DMS 273 (cell line): ENCODE data around the gene BCL2L2.
"Not testable (repeated sequence)": the region's sequence is repeated elsewhere in the genome, so short reads cannot be mapped to it uniquely, and the experiment has no call there.

Source experiments
- DNase-seq: peaks from one replicate; lab custom pipeline; 2025; ENCODE audit not compliant: unreplicated experiment; lab: John Stamatoyannopoulos, UW

The BCL2L2 gene, protein sequence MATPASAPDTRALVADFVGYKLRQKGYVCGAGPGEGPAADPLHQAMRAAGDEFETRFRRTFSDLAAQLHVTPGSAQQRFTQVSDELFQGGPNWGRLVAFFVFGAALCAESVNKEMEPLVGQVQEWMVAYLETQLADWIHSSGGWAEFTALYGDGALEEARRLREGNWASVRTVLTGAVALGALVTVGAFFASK

DNA sequence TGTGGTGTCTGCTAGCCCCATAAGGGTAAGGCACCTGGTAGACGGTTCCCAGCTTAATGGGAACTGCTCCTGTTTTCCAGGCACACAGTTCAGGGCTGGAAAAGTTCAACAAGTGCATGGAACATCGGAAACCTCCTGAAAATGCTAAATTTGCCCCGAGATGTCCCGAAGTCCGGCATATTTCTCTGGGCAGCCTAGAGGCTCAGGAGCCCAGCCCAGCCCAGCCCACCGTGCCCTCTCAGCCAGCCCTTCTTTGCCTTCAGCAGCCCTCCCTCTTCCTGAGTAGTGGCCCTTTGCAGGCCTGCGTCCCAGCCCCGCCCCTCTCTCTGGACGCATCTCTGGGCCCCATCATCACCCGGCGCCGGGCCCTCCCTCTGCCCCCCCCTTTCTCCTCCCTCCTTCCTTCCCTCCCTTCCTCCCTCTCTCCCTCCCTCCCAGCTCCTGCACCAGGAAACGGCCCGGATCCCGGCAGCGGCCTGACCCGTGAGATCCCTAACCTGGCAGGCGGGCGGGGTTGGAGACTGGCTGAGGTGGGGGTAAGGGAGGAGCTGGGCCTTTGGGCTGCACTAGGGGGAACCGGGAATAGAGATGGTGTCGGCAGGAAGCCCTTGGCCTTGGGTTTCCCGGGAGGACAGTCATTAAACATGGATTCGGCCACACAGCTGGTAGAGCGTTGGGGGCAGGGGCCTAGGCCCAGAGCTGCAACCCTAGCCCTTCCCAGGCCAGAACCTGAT, at the start of gene BCL2L2:
Gene BCL2L2, plus strand, starts transcription at position 422 of the 734 bp plus-strand sequence. CDS start 935 bp downstream, outside the sequence.
- DNase-seq, result peak; percentile 95

DNA sequence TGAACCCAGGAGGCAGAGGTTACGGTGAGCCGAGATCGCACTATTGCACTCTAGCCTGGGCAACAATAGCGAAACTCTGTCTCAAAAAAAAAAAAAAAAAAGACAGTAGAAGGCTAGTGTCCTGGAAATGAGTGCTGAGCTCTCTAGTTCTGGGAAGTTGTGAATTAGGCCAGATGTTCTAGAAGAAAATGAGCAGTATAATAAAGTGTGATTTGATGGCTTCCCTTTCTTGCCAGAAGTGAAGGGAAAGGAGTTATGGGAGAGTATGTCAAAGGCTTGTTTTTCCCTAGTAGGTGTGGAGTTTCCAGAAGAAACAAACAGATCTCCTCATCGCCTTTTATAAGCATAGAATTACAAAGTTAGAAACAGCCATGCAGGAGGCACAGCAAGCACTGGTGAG, 48.4 kb upstream of the BCL2L2 start:
- no peak for DNase-seq

DNA sequence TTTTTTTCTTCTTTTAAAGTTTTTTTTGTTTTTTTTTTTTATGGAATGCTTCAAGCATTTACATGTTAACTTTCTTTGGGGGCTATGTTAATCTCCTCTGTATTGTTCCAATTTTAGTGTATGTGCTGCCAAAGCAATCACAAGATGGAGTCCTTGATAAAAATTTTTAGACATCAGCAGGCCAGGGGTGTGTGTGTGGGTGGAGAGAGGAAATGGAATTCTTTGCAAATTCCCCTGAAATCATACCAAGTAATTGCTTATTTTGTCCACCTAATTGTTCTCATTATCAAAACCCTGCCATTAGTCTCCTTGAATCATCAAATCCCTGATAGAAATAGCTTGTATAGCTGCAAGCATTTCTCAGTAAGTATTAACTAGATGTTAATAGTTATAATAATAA, 47.2 kb upstream of the BCL2L2 start:
- no peak for DNase-seq

DNA sequence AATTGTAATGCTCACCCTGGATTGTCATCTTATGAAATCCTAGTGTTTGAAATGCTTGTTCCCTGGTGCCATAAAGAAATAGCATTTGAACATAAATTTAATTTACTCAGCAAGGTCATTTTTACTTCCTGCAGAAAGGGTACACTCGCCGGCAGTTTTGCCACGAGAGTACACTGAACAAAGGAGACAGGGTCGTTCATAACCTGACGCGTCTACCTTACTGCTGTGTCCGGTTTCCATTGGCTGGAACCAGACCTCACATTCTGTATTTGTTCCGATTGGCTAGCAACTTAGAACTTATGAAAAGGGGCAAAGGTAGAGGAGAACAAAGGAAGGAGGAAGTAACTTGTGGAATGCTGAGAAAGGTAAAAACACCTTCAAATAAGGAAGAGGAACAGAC, 45.8 kb upstream of the BCL2L2 start:
- not testable (repeated sequence) for DNase-seq

DNA sequence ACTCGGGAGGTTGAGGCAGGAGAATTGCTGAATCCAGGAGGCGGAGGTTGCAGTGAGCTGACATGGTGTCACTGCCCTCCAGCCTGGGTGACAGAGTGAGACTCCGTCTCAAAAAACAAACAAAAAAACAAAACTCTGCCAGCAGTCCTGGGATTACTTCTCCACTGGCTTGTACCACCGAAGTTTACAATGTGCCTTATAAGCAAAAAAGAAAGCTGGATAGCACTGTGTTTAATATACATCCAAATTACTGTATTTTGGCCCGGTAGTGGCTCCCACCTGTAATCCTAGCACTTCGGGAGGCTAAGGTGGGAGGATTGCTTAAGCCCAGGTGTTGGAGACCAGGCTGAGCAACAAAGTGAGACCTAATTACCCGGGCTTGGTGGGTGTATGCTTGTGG, 37.4 kb upstream of the BCL2L2 start:
- DNase-seq, result no peak

DNA sequence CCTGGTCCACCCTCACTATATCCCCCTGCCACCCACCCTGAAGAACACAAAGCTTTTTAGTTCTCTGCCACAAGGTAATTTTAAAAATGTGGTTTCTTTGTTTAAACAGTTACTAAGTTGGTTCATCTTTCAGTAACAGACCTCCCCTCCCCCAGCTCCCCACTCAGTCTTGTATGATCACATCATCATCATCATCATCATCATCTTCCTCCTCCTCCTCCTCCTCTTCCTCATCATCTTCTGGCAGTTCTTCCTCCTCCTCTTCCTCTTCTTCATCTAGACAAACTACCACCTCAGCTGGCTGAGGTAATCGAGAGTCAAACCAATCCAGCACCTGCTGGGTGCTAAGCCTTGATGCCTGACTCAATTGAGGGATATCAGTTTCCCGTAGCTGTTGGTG, 31.2 kb upstream of the BCL2L2 start:
- DNase-seq, result no peak

DNA sequence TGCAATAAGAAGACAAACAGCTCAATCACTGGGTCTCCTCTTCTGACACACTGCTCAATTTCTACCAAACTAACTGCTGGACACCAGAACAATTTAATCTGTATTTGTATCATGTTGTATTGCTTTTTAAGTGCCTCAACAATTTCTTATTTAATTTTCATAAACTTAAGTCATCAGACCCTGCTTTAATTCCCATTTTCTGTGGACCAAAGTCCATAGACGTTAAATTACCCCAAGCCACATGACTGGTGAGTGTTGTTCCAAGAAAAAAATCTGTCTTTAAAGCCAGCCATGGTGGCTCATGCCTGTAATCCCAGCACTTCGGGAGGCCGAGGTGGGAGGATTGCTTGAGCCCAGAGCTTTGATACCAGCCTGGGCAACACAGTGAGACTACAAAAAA, 29.4 kb upstream of the BCL2L2 start:
- no peak for DNase-seq

DNA sequence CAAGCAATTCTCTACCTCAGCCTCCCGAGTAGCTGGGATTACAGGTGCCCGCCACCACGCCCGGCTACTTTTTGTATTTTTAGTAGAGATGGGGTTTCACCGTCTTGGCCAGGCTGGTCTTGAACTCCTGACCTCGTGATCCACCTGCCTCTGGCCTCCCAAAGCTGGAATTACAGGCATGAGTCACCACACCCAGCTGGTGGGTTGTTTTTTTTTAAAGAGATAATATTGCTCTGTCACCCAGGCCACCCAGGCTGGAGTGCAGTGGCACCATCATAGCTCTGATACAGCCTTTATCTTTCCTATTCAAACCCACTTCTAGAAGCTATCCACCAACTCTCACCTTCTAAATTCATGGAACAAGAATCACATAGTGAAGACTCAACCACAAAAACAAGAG, 28.7 kb upstream of the BCL2L2 start:
- DNase-seq, result not testable (repeated sequence)

DNA sequence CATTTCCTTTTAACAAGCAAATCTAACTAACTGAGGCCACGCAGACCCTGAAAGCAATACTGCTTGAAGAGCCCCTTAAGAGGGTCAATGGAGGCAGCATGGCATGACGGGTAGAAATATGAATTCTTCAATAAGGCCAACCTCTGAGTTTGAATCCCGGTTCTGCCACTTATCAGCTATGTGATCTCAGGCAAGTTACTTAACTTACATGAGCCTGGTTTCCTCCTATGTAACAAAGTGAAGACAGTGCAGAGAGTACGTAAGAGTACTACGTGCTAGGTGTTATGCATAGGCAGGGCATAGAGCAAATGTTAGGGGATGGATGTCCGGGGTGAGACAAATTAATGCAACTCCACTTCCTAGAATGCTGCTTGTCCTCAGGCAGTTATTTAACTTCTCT, 25.4 kb upstream of the BCL2L2 start:
- DNase-seq, result no peak

DNA sequence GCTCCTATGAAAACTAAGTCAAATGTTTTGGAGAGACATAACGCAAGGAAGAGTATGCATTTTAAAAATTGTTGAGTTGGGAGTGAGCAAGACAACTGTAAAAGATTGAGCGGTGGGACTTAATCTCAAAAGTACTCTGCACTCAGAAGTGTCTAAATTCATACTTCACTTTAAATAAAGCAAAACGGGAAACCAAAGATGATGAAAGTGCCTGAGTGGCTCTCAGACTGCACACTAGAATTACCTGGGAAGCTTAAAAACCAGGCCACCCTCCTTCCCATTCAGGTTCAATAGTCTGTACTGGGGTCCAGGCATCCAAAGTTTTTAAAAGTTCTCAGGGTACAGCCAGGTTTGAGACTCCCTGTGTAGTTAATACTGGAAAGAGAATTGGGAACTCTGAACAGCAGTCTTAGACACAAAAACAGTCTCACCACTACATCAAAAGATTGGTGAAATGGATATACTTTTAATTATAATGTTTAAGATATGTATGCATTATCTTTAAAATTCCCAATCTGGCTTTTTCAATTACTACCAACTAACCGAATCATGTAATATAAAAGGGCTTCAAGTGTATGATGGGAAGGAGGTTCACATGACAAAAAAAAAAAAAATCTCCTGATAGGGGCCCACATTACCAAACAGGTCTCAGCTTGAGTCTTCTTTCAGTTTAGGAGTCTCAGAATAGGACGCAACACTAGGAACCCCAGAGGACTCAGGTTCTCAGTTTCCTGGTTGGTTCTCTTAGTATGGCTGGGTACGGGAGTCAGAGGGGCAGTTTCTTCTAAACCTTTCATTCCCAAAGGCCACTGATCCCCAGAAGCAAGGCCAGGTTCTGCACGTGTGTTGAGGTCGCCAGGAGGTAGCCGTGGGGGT, 21.7 kb upstream of the BCL2L2 start:
- peak; percentile 70 for DNase-seq

DNA sequence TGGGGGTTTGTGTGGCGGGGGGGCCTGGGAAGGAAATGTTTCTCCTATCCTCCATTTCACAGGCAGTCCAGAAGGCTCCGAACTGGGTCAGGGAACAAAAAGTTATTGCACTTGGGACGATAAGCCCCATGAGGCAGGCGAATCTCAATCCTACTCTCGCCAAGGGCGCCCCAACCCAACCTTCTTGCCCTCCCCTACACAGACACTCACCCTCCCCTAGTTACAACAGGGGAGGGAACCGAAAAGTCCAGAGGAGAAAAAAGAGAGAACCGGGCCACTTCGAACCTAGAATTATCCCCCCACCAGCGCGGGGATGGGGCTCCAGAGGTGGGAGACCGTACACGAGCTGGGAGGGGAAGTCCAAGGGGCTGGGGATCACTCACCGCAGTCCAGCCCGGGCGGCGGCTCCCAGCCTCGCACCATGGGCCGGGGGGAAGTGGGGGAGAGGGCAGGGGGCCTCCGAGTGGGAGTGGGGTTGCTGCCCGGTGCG, 21.1 kb upstream of the BCL2L2 start:
- DNase-seq, result peak; percentile 70

DNA sequence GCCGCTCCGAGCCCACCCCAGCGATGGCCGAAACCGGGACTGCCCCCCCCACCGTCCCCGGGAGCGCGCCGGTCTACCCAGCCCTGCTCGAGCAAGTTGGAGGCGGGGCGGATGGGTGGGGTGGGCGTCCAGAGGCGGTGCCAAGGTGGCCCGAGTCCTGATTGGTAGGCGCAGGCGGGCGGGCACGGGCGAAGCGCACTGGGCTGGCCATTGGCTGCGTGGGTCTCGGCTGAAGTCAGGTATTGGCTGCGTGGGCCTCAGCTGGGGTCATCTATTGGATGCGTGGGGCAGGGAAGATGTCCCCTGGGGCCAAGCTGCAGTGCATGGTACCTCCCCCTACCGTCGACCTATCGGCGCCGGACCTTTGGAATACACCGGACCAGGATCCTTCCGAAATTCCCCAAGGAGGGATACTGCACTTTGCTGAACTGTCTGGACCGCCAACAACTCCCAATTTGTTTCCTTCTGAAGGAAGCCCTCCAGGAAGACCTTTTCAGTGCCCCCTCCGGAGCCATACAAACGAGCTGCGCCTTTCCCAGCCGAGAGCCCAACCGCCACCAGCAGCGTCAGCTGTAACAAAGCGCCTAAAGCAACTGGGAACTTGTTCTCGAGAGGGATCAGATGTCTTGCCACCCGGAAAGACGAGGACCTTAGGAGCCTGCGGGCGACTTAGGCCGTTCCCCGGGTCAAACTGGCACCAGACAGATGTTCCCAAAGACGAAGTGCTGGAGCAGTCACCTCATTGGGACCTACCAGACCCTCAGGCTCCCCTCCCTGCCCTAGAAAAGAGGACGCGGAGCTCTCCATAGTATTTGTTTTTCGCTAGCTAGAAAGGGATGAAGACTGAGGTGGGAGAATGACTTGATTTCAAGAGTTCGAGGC, 20.4 kb upstream of the BCL2L2 start, which contains the start of gene HOMEZ:
Gene HOMEZ, minus strand, starts transcription at position 113 of the 882 bp plus-strand sequence. CDS start 180 bp downstream, outside the sequence.
- DNase-seq, result peak; percentile 99

DNA sequence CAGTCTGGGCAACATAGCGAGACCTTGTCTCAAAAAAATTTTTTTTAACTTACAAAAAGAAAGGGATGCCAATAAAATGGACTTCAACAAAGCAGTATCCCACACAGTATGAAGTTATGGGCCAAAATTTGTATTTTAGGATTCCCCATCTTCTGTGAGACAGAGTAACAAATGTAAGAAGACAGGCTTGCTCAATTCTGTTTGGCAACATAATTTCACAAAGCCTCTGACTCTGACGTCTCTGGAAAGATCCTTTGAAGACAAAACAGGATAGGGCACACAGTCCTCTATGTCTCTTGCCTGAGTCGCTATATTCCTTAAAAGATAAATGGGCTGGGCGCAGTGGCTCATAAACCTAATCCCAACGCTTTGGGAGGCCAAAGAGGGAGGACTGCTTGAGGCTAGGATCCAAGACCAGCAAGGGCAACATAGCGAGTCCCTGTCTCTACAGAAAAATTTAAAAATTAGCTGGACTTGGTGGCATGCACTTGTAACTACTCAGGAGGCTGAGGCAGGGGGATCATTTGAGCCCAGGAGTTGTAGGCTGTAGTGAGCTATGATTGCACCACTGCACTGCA, 19.6 kb upstream of the BCL2L2 start:
- no peak for DNase-seq

DNA sequence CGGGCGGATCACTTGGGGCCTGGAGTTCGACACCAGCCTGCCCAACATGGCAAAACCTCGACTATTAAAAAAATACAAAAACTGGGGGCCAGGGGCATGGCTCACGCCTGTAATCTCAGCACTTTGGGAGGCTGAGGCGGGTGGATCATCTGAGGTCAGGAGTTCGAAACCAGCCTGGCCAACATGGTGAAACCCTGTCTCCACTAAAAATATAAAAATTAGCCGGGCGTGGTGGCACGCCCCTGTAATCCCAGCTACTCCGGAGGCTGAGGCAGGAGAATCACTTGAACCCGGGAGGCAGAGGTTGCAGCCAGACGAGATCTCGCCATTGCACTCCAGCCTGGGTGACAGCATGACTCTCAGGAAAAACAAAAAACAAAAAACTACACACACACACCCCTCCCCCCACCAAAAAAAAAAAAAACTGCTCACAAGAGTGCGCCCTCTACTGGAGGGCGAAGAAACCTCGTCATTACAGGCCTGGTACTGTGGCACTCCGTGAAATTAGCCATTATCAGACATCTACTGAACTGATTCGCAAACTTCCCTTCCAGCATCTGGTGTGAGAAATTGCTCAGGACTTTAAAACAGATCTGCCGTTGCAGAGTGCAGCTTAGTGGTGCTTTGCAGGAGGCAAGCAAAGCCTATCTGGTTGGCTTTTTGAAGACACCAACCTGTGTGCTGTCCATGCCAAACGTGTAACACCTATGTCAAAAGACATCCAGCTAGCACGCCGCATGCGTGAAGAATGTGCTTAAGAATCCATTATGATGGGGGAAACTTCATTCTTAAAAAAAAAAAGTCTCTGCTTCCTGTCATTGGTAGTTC, 11.7 kb upstream of the BCL2L2 start:
- DNase-seq, result peak; percentile 82

DNA sequence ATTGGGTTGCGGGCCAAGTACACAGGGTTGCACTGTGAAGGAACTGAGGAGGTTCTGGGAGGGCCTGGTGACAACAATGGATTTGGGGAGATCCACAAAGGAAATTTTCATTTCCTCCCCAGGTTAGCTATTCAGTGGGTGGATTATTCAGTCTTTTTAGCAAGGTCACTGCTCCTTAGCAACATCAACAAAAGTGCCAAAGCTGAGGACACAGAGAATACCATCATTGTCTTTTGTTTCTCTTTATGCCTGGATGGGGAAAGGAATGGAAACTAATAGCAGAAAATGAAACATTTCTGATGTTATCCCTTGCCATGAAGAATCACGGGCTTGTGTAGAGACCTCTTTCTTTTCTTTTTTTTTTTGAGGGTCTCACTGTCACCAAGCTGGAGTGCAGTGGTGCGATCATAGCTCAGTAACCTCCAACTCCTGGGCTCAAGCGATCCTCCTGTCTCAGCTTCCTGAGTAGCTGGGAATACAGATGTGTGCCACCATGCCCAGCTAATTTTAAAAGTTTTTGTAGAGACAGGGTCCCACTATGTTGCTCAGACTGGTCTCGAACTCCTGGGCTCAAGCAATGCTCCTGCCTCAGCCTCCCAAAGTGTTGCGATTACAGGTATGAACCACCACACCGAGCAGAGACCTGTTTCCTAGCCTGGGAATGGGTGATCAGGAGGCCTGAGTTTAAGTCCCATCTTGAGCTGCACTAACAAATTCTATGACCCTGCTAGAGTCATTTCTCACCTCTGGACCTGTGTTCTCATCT, 10.4 kb upstream of the BCL2L2 start:
- DNase-seq, result no peak

DNA sequence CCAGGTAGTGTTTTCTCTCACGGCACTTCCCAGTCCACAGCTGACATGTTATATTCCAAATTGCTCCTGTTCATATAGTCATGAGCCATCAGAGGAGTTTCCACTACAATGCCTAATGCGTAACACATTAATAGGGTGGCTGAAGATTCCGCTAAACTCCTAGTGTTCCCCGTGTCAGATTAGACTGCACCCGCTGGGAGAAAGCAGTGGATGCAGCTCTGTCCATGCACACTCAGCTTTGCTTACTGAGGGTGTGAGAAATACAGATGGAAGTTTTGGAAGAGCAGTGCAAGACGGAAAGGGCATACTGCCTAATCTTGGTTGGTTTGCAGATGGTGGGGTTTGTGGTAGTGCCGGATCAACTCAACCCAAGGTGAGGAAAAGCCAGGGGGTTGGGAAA, 9.5 kb upstream of the BCL2L2 start:
- DNase-seq, result no peak

DNA sequence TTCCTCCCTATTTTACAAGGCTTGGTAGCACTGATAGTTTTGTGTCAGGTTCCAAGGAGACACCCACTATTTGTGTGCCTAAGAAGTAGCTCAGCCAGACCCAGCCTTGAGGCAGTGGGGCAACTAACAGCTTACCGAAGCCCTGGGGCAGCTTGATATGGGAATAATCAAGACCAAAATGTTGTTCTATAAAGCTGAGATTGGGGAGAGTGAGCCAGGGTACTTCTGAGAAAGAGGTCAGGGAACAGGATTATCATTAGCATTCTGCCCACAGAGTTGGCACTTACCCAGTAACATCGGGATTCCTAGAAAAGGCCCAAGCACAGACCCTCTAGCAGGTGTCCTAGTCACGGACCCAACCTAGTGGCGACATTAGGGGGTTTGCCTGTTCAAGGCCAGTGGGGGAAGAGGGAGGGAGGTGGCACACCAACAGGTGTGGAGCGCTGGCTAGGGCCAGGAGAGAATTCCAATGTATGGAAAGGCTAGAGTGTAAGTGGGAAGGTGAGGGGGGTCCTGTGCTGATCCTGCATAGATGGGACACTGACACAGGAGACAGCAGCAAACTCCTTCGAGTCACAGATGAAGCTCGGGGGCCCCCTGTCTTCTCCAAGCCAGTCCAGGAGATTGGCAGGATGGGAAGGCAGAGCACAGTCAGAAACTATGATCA, 8.9 kb upstream of the BCL2L2 start:
- no peak for DNase-seq
